DMS114 treated with DMSO at 0.1 percent for 48 hours (cell line): Measurements from ENCODE around the gene SHISA6.

ENCODE experiments used
- DNase-seq: peaks from one replicate; lab custom pipeline; 2025; ENCODE audit not compliant: unreplicated experiment; lab: John Stamatoyannopoulos, UW

SHISA6 gene

DNA sequence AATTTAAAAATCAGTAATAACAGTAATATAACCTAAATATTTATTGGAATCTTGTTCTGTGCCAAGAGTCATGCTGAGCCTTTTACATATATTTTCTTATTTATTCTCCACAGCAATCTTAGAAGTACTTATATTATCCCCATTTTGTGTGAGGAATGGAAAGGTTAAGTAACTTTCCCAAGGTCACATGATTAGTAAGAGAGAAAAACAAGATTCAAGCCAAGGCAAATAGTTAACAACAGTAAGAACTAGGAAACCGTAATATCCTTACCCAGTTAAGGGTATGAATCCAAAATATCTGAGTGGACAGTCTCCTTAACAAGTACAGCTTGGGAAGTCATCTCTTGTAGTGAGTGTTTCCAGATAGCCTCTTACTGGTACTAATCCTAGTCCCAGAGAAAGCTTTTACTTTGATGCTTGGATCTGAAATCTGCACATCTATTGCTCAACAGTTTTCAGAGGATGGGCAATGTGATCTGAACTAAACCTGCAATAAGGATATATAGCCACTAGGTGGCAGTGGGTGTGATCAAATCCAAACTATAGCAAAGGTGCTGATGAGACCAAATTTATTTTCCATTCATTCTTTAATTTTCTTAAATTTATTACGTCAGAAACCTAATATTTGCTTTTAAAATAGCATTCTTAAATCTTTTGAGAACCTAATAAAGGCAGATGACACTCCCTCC is 23.3 kb downstream of the SHISA6 start:
- no peak for DNase-seq

DNA sequence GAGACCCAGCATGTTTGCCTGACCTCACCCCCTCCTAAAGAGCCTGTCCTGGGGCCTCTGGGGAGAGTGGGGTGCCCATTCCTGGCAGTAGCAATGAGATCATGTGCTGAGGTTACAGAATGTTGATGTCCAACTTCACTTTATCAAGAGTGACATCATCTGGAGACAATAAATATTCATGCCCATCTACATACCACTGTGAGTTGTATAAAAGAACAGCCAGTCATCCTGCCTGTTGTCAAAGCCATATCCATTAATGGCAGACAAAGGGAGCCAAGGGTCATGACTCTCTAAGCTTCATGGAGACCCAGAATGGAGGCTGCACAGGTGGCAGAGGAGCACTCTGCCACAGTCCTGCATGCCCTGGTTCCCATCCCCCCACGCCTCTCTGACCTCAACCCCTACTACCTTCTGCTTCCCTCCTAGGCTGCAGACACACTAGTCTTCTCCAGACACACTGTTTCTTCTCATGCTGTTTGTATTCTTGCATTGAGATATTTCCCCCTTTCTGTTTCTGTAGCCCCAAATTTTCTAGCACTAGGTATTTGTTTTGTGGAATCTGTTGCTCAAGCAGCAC is 27.1 kb downstream of the SHISA6 start:
- DNase-seq = no peak

DNA sequence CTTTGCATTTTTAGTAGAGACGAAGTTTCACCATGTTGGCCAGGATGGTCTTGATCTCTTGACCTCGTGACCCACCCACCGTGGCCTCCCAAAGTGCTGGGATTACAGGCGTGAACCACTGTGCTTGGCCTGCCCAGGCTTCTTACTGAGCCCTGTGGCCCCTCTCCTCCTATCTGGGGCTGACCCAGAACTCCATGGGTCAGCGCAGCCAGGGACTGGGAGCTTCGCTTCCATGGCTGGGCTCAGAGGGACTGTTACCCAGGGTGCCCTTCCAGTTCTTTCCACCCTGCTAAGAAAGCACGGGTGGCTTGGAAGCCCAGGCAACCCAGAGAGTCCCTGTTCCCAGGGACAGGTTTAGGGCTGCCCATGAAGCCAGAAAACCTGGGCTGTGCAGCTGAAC is 28.2 kb downstream of the SHISA6 start:
- no peak for DNase-seq

DNA sequence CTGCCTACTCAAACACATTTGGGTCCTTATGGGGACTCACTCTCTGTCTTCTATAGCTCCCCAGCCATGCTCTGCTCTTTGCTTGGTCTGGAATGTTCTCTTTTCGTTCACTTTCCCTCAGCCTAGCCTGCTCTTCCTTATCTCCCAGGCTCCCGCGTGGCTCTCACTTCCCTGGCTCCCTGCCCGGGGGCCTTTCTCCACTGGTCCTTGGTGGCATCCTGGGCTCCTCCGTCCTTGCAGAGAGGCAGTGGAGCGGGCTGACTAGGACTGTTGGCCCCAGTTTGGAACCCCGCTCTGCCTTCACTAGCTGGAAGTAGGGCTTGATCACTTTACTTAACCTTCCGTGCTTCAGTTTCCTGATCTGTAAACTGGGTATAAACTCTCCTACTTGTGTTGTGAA is 31.2 kb downstream of the SHISA6 start:
- DNase-seq = no peak

DNA sequence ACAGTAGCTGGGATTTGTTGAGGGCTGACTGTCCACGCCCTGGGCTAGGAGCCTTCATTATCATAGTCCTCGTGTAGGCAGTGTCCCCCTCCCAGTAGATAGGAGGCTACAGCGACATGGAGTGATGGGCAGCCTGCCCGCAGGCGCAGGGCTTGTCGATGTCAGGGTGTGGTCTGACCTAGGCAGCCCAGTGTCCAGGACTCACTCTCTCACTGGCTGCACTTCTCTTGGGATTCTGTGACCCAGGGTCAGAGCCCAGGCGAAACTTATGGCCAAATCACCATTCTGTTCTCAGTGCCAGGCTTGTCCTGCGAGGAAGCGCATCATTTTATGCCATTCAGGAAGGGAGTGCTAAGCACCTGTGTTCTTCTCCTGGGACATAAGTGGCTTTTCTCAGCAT is 32.6 kb downstream of the SHISA6 start:
- DNase-seq = no peak

DNA sequence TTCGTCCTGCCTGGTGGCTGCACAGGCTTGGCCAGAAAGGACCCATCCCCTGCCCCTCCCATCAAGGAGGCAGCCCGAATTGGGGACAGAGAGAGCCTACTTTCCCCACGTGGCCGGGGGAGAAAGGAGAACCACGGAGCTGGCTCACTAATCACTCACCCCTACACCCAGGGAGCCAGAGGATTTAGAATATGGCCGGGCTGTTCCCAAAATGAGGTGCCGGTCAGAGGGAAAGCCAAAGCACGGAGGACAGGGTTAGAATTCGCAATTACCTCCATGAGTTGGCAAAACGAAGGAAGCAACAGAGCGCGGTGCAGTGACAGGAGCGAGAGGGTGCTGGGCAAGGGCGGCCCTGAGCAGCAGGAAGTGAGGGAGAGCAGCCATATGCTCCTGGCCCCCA is 33.1 kb downstream of the SHISA6 start:
- no peak for DNase-seq

DNA sequence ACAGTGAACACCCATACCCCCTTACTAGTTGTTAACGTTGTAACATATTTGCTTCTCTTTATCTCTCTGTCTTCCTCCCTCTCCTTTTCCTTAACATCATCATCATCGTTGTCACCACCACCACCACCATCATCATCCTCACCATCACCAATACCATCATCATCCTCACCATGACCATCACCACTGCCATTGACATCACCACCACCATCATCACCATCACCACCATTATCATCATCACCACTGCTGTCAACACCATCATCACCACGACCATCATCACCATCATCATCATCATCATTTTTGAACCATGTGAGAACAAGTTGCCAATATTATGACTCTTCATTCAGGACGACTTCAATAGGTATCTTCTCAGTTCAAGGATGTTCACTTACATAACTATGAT is 35.5 kb downstream of the SHISA6 start:
- no peak for DNase-seq

DNA sequence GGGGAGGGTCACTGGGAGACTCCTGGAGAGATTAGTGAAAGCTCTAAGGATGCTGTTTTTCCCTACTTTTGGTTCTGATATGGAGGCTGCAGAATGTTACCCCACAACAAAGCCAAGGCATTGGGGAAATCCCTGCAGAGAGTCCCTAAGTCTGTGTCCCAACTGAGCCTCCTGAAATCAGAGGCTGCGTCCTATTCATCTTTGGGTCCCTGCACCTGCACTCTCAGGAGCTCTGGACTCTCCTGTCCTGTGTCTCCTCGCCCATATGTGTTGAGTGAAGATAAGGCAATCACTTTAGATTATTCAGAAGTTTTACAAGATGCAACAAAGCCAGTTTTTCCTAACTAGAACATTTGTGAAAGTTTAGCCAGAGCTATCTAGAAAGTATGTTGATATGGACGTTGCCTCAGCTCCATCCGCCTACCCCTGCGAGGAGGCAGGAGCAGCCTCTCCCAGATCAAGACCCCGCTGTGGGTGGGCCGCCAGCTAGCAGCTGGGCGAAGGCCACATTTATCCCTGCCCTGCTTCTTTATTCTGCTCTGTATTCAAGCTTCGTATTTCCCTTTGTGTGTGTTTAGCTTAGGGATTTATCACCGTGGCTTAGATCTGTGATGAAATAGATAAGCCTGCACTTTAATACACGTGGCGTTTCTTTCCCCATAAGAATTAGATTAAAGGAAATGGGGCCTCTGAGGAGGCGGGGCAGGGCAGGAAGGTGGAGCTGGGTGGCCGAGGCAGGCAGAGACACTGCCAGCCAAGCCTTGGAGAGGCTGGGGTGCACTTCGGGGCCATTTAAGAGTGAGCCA is 37.4 kb downstream of the SHISA6 start:
- DNase-seq = no peak

DNA sequence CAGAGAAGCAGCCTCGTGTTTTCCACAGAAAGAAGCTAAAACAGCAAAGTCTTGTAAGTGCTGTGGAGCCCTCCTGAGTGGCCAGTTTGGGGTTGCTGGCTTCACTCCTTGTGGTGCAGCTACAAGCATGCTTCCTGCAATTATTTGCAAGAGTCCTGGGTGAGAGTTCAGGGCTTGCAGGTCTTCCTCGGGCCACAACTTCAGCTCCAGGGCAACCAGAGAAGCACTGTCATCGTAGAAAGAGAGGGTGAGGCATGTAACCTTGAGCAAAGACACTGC is 37.9 kb downstream of the SHISA6 start:
- DNase-seq = no peak

DNA sequence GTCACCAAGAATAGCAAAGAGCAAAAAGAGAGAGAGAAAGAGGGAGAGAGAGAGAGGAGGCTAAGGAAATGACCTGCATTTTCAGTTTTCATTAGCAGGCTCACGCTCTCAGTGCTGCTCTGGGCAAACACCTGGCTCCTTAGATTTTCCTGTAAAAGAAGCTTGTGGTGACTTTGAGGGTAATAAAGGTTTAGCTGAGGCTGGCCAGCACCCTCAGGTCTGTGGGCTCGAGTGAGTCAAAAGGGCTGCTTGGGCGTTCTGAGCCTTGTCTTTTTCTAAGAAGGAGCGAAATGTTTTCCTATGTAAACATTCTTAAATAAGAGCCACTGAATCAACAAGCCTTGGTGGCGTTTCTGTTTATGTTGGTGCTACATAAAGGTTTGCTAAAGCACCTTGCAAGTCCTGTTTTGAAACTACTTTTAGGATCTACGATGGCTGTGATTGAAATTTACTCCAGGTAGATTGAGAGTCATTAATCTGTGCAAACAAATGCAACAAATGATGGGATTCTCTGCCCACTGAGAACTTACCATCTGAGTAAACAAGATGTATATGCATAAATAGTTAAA is 38.8 kb downstream of the SHISA6 start:
- DNase-seq = no peak

DNA sequence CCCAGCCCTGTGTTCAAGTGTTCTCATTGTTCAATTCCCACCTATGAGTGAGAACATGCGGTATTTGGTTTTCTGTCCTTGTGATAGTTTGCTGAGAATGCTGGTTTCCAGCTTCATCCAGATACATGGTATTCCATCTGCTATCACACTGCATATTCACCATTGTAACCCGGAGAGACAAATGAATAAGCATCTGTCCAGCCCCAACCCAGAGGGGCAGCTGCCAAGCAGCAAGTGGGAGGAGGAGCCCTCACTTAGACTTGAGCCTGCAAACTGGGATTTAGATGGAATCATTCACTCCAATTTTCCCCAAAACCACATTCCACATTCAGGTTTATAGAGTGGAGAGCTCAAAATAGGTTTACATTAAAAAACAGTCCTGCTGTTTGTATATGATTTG is 41.6 kb downstream of the SHISA6 start:
- DNase-seq = no peak

DNA sequence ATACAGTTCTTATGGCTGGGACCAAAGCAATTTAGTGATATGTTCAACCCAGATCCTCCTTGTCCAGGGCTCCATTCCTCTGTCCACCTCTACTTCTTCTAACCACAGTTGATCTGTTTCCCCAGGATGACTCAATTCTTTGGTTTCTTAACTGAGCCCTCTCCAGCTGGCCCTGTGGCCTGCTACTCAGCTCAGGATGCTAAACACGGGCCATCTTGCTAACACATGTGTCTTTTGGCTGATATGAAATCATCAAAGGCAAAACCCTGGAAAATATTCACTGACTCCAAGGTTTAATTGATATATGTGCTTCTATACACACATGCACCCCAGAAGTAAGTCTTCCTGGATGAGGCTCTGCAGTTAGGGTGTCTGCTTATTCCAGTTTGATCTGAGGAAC is 43.8 kb downstream of the SHISA6 start:
- DNase-seq = no peak

DNA sequence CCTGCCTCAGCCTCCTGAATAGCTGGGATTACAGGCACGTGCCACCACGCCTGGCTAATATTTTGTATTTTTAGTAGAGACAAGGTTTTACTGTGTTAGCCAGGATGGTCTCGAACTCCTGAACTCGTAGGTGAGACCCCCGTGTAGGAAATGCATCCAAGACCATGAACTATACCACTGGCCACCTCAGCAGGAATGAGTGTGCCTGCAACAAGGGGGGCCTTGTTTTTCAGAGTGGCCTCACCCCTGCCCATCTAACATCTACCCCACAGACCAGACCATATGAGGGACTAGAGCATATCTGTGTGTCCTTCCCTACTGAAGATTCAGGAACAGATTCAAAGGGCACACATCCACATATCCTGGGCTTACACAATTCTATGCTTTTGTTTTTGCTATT is 44.9 kb downstream of the SHISA6 start:
- no peak for DNase-seq

DNA sequence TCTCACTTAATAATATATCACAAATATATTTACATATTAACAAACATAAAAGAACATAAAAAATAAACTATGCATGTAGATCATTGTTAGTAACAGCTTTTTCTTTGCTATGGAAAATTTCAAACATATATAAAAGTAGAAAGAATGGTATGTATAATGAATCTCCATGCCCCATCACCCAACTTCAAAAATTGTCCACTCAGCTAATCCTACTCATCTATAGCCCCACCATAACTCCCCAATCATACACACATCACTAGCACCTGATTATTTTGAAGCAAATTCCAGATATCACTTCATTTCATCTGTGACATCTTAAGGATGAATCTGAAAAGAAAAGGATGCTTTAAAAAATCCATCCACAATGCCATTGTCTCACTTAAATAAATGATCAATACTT is 46.8 kb downstream of the SHISA6 start:
- DNase-seq = no peak

DNA sequence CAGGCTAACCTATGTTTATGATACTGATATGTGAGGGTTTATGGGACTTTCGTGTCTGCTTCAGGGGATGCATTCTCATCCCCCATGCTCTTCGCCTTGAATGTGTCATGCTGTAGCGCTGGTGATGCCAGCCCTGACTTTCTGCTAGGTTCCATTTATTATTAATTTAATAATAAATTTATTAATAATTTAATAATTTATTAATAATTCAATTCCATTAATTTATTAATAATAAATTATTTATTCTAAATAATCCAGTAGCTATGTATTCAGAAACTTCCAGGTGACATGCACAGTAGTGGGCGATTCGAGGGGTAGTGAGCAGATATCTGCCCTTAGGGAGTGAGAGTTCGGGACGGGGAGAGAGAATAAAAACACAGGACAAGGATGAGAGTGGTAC is 49.8 kb downstream of the SHISA6 start:
- DNase-seq = no peak

DNA sequence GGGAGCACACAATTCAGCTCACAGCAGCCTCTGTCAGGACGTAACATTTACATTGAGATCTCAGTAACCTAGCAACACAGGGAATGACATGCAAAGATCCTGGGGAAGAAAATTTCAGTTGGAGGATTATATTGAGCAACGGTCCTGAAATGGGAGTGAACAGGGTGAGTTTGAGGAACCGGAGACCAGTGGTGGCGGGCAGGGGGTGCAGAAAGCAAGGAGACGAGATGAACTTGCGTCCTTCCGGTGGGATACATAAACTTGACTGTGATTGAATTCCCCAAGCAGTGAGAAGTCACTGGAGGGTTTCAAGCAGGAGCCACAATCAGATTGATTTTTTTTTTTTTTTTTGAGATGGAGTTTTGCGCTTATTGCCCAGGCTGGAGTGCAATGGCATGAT is 51.5 kb downstream of the SHISA6 start:
- DNase-seq = no peak

DNA sequence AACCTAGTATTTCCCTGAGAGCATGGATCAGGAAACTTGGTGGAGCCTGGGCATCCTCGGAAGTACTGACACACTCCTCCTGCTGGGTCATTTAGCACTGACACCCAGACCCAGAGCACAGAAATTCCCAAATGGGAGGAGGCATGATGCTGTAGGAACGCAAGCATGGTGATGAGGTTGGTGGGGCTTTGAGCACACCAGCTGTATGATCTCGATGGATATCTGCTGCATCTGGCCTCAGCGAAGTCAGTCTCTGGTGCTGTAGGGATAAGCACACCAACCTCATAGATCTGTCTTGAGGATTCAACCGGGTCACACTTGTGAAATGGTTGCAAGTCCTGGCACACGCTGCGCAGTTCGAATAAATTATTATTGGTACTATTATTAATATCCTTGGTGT is 52.5 kb downstream of the SHISA6 start:
- no peak for DNase-seq

DNA sequence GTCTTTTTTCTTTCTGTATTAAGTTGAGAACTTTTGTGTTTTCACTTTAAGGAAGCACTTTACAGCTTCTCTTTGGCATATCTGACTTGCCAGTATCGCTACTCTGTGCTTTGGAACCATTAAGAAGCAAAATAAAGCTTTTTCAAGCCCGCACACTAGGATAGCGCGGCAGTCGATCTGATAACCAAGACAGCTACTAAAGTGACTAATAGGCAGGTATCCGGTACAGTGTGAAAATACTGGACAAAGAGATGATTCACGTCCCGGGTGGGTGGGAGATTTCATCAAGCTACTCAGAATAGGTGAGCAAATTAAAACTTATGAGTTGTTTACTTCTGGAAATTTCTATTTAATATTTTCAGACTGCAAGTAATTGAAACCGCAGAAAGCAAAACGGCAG is 53.8 kb downstream of the SHISA6 start:
- no peak for DNase-seq

DNA sequence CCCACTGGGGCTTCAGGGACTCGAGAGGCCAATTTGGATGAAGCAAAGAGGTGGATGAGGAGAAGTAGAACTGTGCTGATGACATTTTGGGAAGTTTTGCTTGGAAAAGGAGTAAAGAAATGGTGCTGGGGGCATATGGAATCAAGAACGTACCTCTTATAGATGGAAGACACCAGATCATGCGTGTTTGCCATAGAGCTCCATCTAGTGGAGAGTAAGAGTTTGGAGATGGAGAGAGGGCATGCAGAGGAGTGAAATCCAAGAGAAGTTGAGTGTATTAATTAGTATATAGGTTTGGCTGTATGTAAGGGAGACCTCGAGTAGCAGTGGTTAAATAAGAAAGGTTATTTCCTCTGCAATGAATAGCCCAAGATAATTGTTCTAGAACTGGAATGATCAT is 56.0 kb downstream of the SHISA6 start:
- DNase-seq = peak; percentile 12

DNA sequence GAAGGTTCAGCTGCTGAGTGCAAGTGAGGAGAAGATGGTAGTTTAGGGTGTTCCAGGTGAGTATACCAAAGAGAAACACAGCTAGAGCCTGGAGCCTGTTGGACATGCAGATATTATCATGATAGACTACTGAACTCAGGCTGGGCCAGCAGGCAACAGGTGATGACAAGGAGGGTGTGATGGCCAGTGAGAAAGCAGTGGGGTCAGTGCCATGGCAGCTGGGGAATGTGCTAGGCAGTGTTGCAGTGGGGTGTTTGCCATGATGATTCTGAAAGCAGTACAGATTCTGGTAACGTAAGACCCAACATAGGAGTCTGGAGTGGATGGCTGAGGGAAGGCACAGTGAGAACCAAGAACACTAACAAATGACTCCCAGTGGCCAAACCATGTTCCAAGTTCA is 57.4 kb downstream of the SHISA6 start:
- no peak for DNase-seq

DNA sequence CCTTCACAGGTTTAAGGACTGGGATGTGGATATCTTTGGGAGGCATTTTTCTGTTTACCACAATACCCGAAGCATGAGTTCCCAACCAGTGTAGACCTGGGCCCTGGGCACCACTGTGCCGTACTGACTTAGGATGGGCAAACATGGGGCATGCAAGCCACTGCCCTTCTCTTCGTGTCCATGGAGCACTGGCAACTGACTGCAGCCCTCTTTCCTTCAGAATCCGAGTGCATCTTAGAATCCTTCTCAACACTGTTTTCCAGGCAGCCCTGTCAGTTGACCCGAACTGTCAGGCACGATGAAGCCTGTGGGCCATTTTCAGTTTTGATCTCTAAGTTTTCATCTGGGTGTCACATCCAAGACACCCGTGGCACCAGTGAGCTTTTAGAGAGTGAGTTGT is 59.2 kb downstream of the SHISA6 start:
- no peak for DNase-seq

DNA sequence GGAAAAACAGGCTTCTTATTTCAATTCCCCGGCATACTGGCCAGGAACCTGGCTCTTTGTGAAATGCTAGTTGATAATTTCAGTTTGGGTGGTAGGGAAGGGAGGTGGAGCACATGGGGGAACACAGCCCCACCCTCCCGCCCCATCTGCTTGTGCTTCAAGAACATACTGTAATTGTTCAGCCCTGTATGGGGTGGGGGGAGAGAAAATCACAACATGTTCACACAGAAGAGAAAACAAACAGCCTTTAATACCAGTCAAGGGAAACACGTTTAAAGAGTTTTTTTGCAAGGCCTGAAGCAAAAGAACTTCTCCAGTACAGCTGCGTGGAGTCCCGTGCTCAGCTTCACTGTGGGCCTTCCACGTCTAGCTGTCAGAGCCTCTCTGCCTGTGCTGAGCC is 59.7 kb downstream of the SHISA6 start:
- DNase-seq = no peak
